Measurements from ENCODE around the gene DDX3X.

GRCh38 chrX:41317477-41318208 lies 16.3 kb upstream of the DDX3X start:
- no peak for TF ChIP-seq CTCF (conservative IDR thresholded peaks at IDR 0.05 in 1 of 2, IDR thresholded peaks at IDR 0.05 in 1 of 2; ENCODE audit: extremely low read depth in 1 of 2, insufficient read depth in 1 of 2, low read depth in 1 of 2, low read length in 2 of 2)
- no peak for TF ChIP-seq EZH2 (IDR thresholded peaks at IDR 0.05; ENCODE audit: borderline replicate concordance, low read length)
